Endometrial microvascular endothelial cells (primary cell): ENCODE measurements around the gene INTS13. TPM values are rescaled to one million over a fixed set of nuclear protein-coding genes. Genes with fewer than 3 reads are reported as not detected.
"Not testable (repeated sequence)": the region's sequence is repeated elsewhere in the genome, so short reads cannot be mapped to it uniquely, and the experiment has no call there.

Experiments used
- in situ Hi-C: cut with HindIII; loops from 2 replicates; pipeline ENCODE4 v1.10.0; 2017; ENCODE audit warnings: low sequenced_read_pairs, low pct_unique_long_range_greater_than_20kb; ENCODE audit errors: inconsistent ontology term
- total RNA-seq: library from RNA; depleted of rRNA; stranded (reverse); fragments of >200 nt; gene quantifications from one replicate; pipeline ENCODE4 v1.2.3, GENCODE V29; 2015; ENCODE audit errors: inconsistent ontology term

The INTS13 gene
- total RNA-seq, 1 donor from 2014 or later, result 85.9 TPM

- in situ Hi-C loops, result no loop called here
Measured at GRCh38 chr12:26936559-26937442, 980 bp downstream of the INTS13 start.

GRCh38 chr12:26935636-26936378 is 2.0 kb downstream of the INTS13 start:
- in situ Hi-C loops, result no loop called here

GRCh38 chr12:26929590-26929989 is 8.2 kb downstream of the INTS13 start:
- in situ Hi-C loops, result no loop called here

GRCh38 chr12:26928661-26929060 is 9.1 kb downstream of the INTS13 start:
- in situ Hi-C loops, result no loop called here

GRCh38 chr12:26921886-26922285 is 15.9 kb downstream of the INTS13 start:
- in situ Hi-C loops, result no loop called here

GRCh38 chr12:26919216-26919555 is 18.6 kb downstream of the INTS13 start:
- in situ Hi-C loops, result no loop called here

GRCh38 chr12:26918321-26919215 is 19.2 kb downstream of the INTS13 start:
- in situ Hi-C loops, result no loop called here

- in situ Hi-C loops, result no loop called here
Measured at GRCh38 chr12:26906704-26907103, 31.1 kb downstream of the INTS13 start.

- in situ Hi-C loops, result no loop called here
Measured at GRCh38 chr12:26906024-26906423, 31.8 kb downstream of the INTS13 start.

- in situ Hi-C loops, result not testable (repeated sequence)
Measured at GRCh38 chr12:26903396-26903795, 34.4 kb downstream of the INTS13 start.

GRCh38 chr12:26896913-26897312 is 40.9 kb downstream of the INTS13 start:
- in situ Hi-C loops, result no loop called here

- in situ Hi-C loops, result no loop called here
Measured at GRCh38 chr12:26895672-26896071, 42.1 kb downstream of the INTS13 start.

- in situ Hi-C loops, result no loop called here
Measured at GRCh38 chr12:26891704-26892103, 46.1 kb downstream of the INTS13 start.

GRCh38 chr12:26890784-26891183 is 47.0 kb downstream of the INTS13 start:
- in situ Hi-C loops, result no loop called here

GRCh38 chr12:26884765-26885576 is 52.8 kb downstream of the INTS13 start:
- in situ Hi-C loops, result no loop called here

- in situ Hi-C loops, result no loop called here
Measured at GRCh38 chr12:26880625-26881024, 57.2 kb downstream of the INTS13 start.

- in situ Hi-C loops, result no loop called here
Measured at GRCh38 chr12:26878661-26879119, 59.1 kb downstream of the INTS13 start.

- in situ Hi-C loops, result no loop called here
Measured at GRCh38 chr12:26874501-26875296, 63.1 kb downstream of the INTS13 start.
